ENCODE data around the gene TRPT1. TPM values are rescaled to one million over a fixed set of nuclear protein-coding genes. Genes with fewer than 3 reads are reported as not detected.

TRPT1 gene
- total and polyA plus RNA-seq, 9 of the 15 experiments (the other 6 are each of a cell fraction or from before 2014, with no cell fraction given) = 4.6 to 41.7 (median 23.1) TPM

GRCh38 chr11:64230171-64230984 lies 4.4 kb upstream of the TRPT1 start, which contains the start of gene DNAJC4 (continued):
- TF ChIP-seq E2F6 (IDR thresholded peaks at IDR 0.05; ENCODE audit: borderline replicate concordance in 1 of 2, extremely low read depth in 1 of 2, insufficient read depth in 1 of 2, insufficient read length in 1 of 2, low read depth in 1 of 2, low read length in 1 of 2, poor library complexity in 1 of 2, severe bottlenecking in 1 of 2) (peak in 1 of 2 experiments; percentile 69), MYNN (IDR thresholded peaks at IDR 0.05) (peak; percentile 68), MYNN (CRISPR knock-in tag; IDR thresholded peaks at IDR 0.05) (no peak), E2F1 (CRISPR knock-in tag; IDR thresholded peaks at IDR 0.05) (peak; percentile 42; the same call in 1 of the 2 replicates), RREB1 (CRISPR knock-in tag; IDR thresholded peaks at IDR 0.05) (0 out of 2 replicates have a peak, but pooled peaks have one; percentile 56), ZFP1 (CRISPR knock-in tag; IDR thresholded peaks at IDR 0.05) (no peak), REST (IDR thresholded peaks at IDR 0.05; ENCODE audit: borderline replicate concordance) (no peak), REST (CRISPR knock-in tag; IDR thresholded peaks at IDR 0.05; ENCODE audit: low read depth) (peak; percentile 56; the same call in 1 of the 2 replicates), CXXC5 (CRISPR knock-in tag; IDR thresholded peaks at IDR 0.05) (peak; percentile 72)
